ENCODE measurements around the gene CDKN3.
"Not testable (repeated sequence)": the region's sequence is repeated elsewhere in the genome, so short reads cannot be mapped to it uniquely, and the experiment has no call there.

CDKN3 gene

GRCh38 chr14:54420478-54421142, 23.8 kb downstream of the CDKN3 start:
- DNase-seq (ENCODE audit: insufficient read length, low spot score) (no peak), FAIRE-seq (no peak)

- DNase-seq (ENCODE audit: insufficient read length, low spot score) (no peak), FAIRE-seq (no peak)
Measured at GRCh38 chr14:54423991-54424390, 27.2 kb downstream of the CDKN3 start.

- FAIRE-seq: no peak
- no peak for DNase-seq (ENCODE audit: insufficient read length, low spot score)
Measured at GRCh38 chr14:54424479-54424901, 27.7 kb downstream of the CDKN3 start.

DNA sequence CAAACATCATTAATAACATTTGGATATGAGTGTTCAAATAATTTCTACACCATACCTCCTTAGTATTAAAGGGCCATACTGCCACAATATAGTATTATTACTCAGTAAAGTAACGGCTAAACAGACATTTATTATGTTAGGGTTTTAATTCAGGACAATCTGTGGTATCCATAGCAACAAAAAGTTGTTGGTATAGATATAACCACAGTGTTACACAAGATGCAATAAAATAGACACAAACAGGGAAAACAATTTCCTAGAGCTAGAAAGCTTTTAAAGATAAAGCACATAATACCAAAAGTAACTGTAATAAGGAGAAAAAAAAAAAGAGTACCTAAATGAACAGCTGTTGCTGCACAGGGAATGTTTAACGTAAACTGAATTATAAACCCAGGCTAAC, 28.3 kb downstream of the CDKN3 start:
- DNase-seq (ENCODE audit: insufficient read length, low spot score): no peak
- FAIRE-seq: no peak

GRCh38 chr14:54425537-54426274, 28.9 kb downstream of the CDKN3 start:
- FAIRE-seq (no peak), DNase-seq (ENCODE audit: insufficient read length, low spot score) (no peak)

- FAIRE-seq (no peak), DNase-seq (ENCODE audit: insufficient read length, low spot score) (no peak)
Measured at GRCh38 chr14:54427871-54428270, 31.1 kb downstream of the CDKN3 start.

- FAIRE-seq (no peak), DNase-seq (ENCODE audit: insufficient read length, low spot score) (no peak)
Measured at GRCh38 chr14:54428527-54428926, 31.7 kb downstream of the CDKN3 start.

- DNase-seq (ENCODE audit: insufficient read length, low spot score) (no peak), FAIRE-seq (peak; percentile 53)
Measured at GRCh38 chr14:54435500-54435981, 38.7 kb downstream of the CDKN3 start.

- not testable (repeated sequence) for DNase-seq (ENCODE audit: insufficient read length, low spot score); FAIRE-seq
Measured at GRCh38 chr14:54437954-54438353, 41.1 kb downstream of the CDKN3 start.

DNA sequence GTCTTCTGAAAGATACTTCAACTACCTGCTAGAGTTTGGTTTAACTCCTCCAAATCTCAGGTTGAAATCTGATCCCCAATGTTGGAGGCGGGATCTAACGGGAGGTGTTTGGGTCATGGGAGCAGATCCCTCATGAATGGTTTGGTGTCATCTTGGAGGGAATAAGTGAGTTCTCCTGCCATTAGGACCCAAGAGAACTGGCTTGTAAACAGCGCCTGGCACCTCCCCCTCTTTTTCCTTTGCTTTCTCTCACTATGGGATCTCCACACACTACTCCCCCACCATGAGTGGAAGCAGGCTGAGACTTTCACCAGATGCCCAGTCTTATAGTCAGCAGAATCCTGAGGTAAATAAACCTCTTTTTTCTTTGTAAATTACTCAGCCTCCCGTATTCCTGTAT, 41.9 kb downstream of the CDKN3 start:
- FAIRE-seq (peak; percentile 52), DNase-seq (ENCODE audit: insufficient read length, low spot score) (no peak)

DNA sequence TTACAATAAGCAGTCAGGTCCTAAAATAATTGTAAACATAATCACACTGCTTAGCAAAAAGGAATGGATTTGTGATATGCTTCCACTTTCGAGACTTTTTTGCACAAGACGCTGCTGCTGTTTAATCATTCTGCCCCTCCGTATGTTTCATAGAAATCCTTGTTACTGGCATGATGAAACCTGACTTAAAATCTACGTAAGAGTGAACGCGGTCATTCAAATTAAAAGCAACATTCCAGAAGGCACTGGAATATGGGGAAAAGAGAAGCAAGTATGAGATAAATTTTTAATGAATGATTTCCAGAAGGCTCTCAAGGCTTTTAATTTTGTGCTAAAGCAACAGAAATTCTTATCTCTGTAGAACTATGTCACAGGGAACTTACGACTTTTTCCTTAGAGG, 43.2 kb downstream of the CDKN3 start:
- DNase-seq (ENCODE audit: insufficient read length, low spot score) (no peak), FAIRE-seq (no peak)

DNA sequence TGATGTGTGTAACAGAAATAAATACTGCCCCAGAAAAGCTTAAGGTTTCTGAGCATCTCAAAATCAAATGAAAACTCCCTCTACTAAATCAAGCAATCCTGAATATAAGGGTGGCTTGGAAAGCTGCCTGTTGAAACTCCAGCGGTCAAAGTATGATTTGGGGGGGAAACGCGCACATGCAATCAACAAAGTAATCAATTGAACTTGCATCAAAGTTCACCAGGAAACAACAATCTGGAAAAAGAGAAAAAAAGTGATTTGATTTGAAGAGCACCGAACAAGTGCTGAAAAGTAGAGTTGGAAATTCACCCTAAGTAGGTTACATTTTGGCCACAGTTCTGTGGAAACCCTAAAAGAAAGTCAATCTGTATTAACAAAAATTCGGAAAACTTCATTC, 43.7 kb downstream of the CDKN3 start:
- no peak for FAIRE-seq
- no peak for DNase-seq (ENCODE audit: insufficient read length, low spot score)

GRCh38 chr14:54440873-54441868, 44.4 kb downstream of the CDKN3 start, which contains the start of gene CNIH1:
Gene CNIH1 (minus strand): TSS chr14:54441374. CDS start chr14:54441327, 47 bp downstream.
- peak; percentile 87 for FAIRE-seq
- peak; percentile 95 for DNase-seq (ENCODE audit: insufficient read length, low spot score)

DNA sequence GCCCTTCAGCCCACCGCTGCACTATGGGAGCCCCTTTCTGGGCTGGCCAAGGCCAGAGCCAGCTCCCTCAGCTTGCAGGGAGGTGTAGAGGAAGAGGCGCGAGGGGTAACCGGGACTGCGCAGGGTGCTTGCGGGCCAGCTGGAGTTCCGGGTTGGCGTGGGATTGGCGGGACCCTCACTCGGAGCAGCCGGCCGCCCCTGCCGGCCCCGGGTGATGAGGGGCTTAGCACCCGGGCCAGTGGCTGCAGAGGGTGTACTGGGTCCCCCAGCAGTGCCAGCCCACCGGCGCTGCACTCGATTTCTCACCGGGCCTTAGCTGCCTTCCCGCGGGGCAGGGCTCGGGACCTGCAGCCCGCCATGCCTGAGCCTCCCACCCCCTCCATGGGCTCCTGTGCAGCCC, 46.2 kb downstream of the CDKN3 start:
- FAIRE-seq; DNase-seq (ENCODE audit: insufficient read length, low spot score): not testable (repeated sequence)

GRCh38 chr14:54443981-54444380, 47.2 kb downstream of the CDKN3 start:
- FAIRE-seq (no peak), DNase-seq (ENCODE audit: insufficient read length, low spot score) (no peak)

GRCh38 chr14:54444681-54445080, 47.9 kb downstream of the CDKN3 start:
- FAIRE-seq: no peak
- no peak for DNase-seq (ENCODE audit: insufficient read length, low spot score)

- DNase-seq (ENCODE audit: insufficient read length, low spot score) (no peak), FAIRE-seq (no peak)
Measured at GRCh38 chr14:54446161-54446693, 49.4 kb downstream of the CDKN3 start.

GRCh38 chr14:54447231-54447692, 50.5 kb downstream of the CDKN3 start:
- no peak for FAIRE-seq
- no peak for DNase-seq (ENCODE audit: insufficient read length, low spot score)

- FAIRE-seq (peak; percentile 87), DNase-seq (ENCODE audit: insufficient read length, low spot score) (no peak)
Measured at GRCh38 chr14:54450535-54450934, 53.7 kb downstream of the CDKN3 start.

DNA sequence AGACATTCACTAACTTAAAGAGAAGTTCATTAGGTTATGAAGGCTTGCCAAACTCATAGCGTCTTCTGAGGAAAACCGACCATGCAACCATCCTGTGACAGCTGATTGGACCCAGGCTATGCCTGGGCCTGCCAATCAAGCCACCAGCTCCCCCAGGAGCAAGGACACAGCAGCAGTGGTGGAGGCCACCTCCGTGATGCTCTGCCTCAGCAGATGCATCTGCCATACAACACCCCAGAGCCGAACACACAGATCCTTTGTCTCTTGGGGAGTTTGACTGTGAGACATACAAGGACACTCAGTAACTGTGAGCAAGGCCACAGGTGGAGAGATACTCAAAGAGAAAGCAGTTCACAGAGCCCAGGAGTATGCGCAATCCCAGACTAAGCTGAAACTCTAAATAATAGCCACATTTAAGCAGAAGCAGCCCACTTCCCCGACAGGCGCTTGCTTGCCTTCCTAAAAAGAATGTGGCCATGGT, 54.4 kb downstream of the CDKN3 start:
- FAIRE-seq: no peak

More for the DNA sequence above, 54.4 kb downstream of the CDKN3 start:
- no peak for DNase-seq (ENCODE audit: insufficient read length, low spot score)

Measured in GM19239 (cell line).